ENCODE measurements around the gene NR5A1. TPM values are rescaled to one million over a fixed set of nuclear protein-coding genes. Genes with fewer than 3 reads are reported as not detected.

NR5A1 gene
- total RNA-seq, 1 donor from 2014 or later = not detected

GRCh38 chr9:124457079-124457886, 49.9 kb downstream of the NR5A1 start:
- no peak for DNase-seq

- no peak for DNase-seq
Observed at GRCh38 chr9:124456341-124457078, 50.7 kb downstream of the NR5A1 start.

GRCh38 chr9:124455820-124456219, 51.4 kb downstream of the NR5A1 start:
- no peak for DNase-seq

- DNase-seq = no peak
Observed at GRCh38 chr9:124454791-124455443, 52.3 kb downstream of the NR5A1 start.

GRCh38 chr9:124454296-124454695, 52.9 kb downstream of the NR5A1 start:
- DNase-seq = no peak

- DNase-seq = no peak
Observed at GRCh38 chr9:124453586-124454191, 53.5 kb downstream of the NR5A1 start.

- no peak for DNase-seq
Observed at GRCh38 chr9:124452841-124453585, 54.2 kb downstream of the NR5A1 start.

- DNase-seq = no peak
Observed at GRCh38 chr9:124452326-124452725, 54.9 kb downstream of the NR5A1 start.

- DNase-seq = no peak
Observed at GRCh38 chr9:124450931-124451661, 56.1 kb downstream of the NR5A1 start.

- DNase-seq = peak; percentile 56
Observed at GRCh38 chr9:124450241-124450924, 56.8 kb downstream of the NR5A1 start, which contains the start of gene ADGRD2. Gene ADGRD2, plus strand, starts transcription at chr9:124450451. Its CDS starts 1,216 bp downstream, at chr9:124451667.

- no peak for DNase-seq
Observed at GRCh38 chr9:124449381-124450151, 57.6 kb downstream of the NR5A1 start.

- DNase-seq = no peak
Observed at GRCh38 chr9:124448019-124448418, 59.2 kb downstream of the NR5A1 start.

GRCh38 chr9:124447297-124447661, 59.9 kb downstream of the NR5A1 start:
- no peak for DNase-seq

GRCh38 chr9:124444166-124444565, 63.0 kb downstream of the NR5A1 start:
- no peak for DNase-seq

GRCh38 chr9:124443625-124444024, 63.6 kb downstream of the NR5A1 start:
- no peak for DNase-seq

GRCh38 chr9:124442826-124443225, 64.4 kb downstream of the NR5A1 start:
- no peak for DNase-seq

- DNase-seq = no peak
Observed at GRCh38 chr9:124442379-124442778, 64.8 kb downstream of the NR5A1 start.

GRCh38 chr9:124441291-124441690, 65.9 kb downstream of the NR5A1 start:
- no peak for DNase-seq

- DNase-seq = no peak
Observed at GRCh38 chr9:124440786-124441185, 66.4 kb downstream of the NR5A1 start.
